Muscle layer of colon (tissue), 2 donors: ENCODE data around the gene PTBP3.

Experiments
- H3K27ac ChIP-seq: one replicate; pipeline ENCODE4 v1.7.0; 2013; ENCODE audit warnings: low read depth, mild to moderate bottlenecking, low read length, moderate library complexity
- H3K27me3 ChIP-seq, 2 donors: one replicate each; pipeline ENCODE4 v1.7.0; 2013; ENCODE audit warnings: low read length in 2 of 2, mild to moderate bottlenecking in 2 of 2; ENCODE audit not compliant: insufficient read depth in 2 of 2, control insufficient read depth in 1 of 2
- H3K36me3 ChIP-seq: one replicate; pipeline ENCODE4 v1.7.0; 2013; ENCODE audit warnings: mild to moderate bottlenecking, low read length; ENCODE audit not compliant: insufficient read depth
- H3K4me1 ChIP-seq: one replicate; pipeline ENCODE4 v1.7.0; 2013; ENCODE audit warnings: mild to moderate bottlenecking, low read length; ENCODE audit not compliant: insufficient read depth
- H3K4me3 ChIP-seq, 2 donors: one replicate each; pipeline ENCODE4 v1.7.0; 2013; ENCODE audit warnings: low read length in 2 of 2, low read depth in 1 of 2, mild to moderate bottlenecking in 1 of 2, moderate library complexity in 1 of 2
- H3K9ac ChIP-seq: one replicate; pipeline ENCODE4 v1.7.0; 2013; ENCODE audit warnings: low read length
- H3K9me3 ChIP-seq: one replicate; pipeline ENCODE4 v1.7.0; 2013; ENCODE audit warnings: mild to moderate bottlenecking, low read length
- donor health status: abdominal sarcoma.
- donor health status: Adenocarcinoma of cecum.

PTBP3 gene

GRCh38 chr9:112315331-112316257, 17.8 kb downstream of the PTBP3 start:
- H3K9me3 ChIP-seq = no peaks in the 10 kb centered on the region
- no peaks in the 10 kb centered on the region for H3K36me3 ChIP-seq
- H3K9ac ChIP-seq = no peak overlapping the region
- no peaks in the 10 kb centered on the region for H3K27me3 ChIP-seq
- H3K4me1 ChIP-seq = no peaks in the 10 kb centered on the region
- H3K27ac ChIP-seq = no peak overlapping the region
- H3K4me3 ChIP-seq = no peak overlapping the region

GRCh38 chr9:112312139-112312538, 21.3 kb downstream of the PTBP3 start:
- Histone ChIP-seq H3K9ac (no peak overlapping the region), H3K4me1 (no peaks in the 10 kb centered on the region), H3K27me3 (no peaks in the 10 kb centered on the region), H3K4me3 (no peak overlapping the region), H3K9me3 (no peaks in the 10 kb centered on the region), H3K36me3 (no peaks in the 10 kb centered on the region), H3K27ac (no peak overlapping the region)

- Histone ChIP-seq H3K9ac (no peak overlapping the region), H3K36me3 (no peaks in the 10 kb centered on the region), H3K27ac (no peak overlapping the region), H3K9me3 (no peaks in the 10 kb centered on the region), H3K27me3 (no peaks in the 10 kb centered on the region), H3K4me3 (no peak overlapping the region), H3K4me1 (no peaks in the 10 kb centered on the region)
Measured at GRCh38 chr9:112311497-112311896, 21.9 kb downstream of the PTBP3 start.

GRCh38 chr9:112310826-112311225, 22.6 kb downstream of the PTBP3 start:
- Histone ChIP-seq H3K9me3 (no peaks in the 10 kb centered on the region), H3K4me3 (no peak overlapping the region), H3K27me3 (no peaks in the 10 kb centered on the region), H3K36me3 (no peaks in the 10 kb centered on the region), H3K4me1 (no peaks in the 10 kb centered on the region), H3K27ac (no peak overlapping the region), H3K9ac (no peak overlapping the region)

- Histone ChIP-seq H3K4me1 (no peaks in the 10 kb centered on the region), H3K9ac (no peak overlapping the region), H3K9me3 (no peaks in the 10 kb centered on the region), H3K4me3 (no peak overlapping the region), H3K27ac (no peak overlapping the region), H3K27me3 (no peaks in the 10 kb centered on the region), H3K36me3 (no peaks in the 10 kb centered on the region)
Measured at GRCh38 chr9:112308588-112308987, 24.8 kb downstream of the PTBP3 start.

- Histone ChIP-seq H3K27ac (no peak overlapping the region), H3K4me3 (no peak overlapping the region), H3K27me3 (no peaks in the 10 kb centered on the region), H3K9me3 (no peaks in the 10 kb centered on the region), H3K36me3 (no peaks in the 10 kb centered on the region), H3K9ac (no peak overlapping the region), H3K4me1 (no peaks in the 10 kb centered on the region)
Measured at GRCh38 chr9:112301420-112301819, 32.0 kb downstream of the PTBP3 start.

GRCh38 chr9:112299514-112299913, 33.9 kb downstream of the PTBP3 start:
- no peaks in the 10 kb centered on the region for H3K36me3 ChIP-seq
- H3K27ac ChIP-seq = no peak overlapping the region
- no peak overlapping the region for H3K9ac ChIP-seq
- no peaks in the 10 kb centered on the region for H3K9me3 ChIP-seq
- no peaks in the 10 kb centered on the region for H3K4me1 ChIP-seq
- no peaks in the 10 kb centered on the region for H3K27me3 ChIP-seq
- H3K4me3 ChIP-seq = no peak overlapping the region

- Histone ChIP-seq H3K36me3 (no peaks in the 10 kb centered on the region), H3K4me1 (no peaks in the 10 kb centered on the region), H3K27ac (no peak overlapping the region), H3K27me3 (no peaks in the 10 kb centered on the region), H3K9ac (no peak overlapping the region), H3K4me3 (no peak overlapping the region), H3K9me3 (no peaks in the 10 kb centered on the region)
Measured at GRCh38 chr9:112296929-112297328, 36.5 kb downstream of the PTBP3 start.

GRCh38 chr9:112295174-112295573, 38.2 kb downstream of the PTBP3 start:
- Histone ChIP-seq H3K9ac (no peak overlapping the region), H3K4me3 (no peak overlapping the region), H3K9me3 (no peaks in the 10 kb centered on the region), H3K36me3 (no peaks in the 10 kb centered on the region), H3K27me3 (no peaks in the 10 kb centered on the region), H3K27ac (no peak overlapping the region), H3K4me1 (no peaks in the 10 kb centered on the region)

- Histone ChIP-seq H3K9ac (no peak overlapping the region), H3K36me3 (no peaks in the 10 kb centered on the region), H3K4me1 (no peaks in the 10 kb centered on the region), H3K27me3 (no peaks in the 10 kb centered on the region), H3K27ac (no peak overlapping the region), H3K4me3 (no peak overlapping the region), H3K9me3 (no peaks in the 10 kb centered on the region)
Measured at GRCh38 chr9:112288029-112288428, 45.4 kb downstream of the PTBP3 start.

GRCh38 chr9:112286926-112287325, 46.5 kb downstream of the PTBP3 start:
- no peak overlapping the region for H3K4me3 ChIP-seq
- no peaks in the 10 kb centered on the region for H3K9me3 ChIP-seq
- no peaks in the 10 kb centered on the region for H3K27me3 ChIP-seq
- no peak overlapping the region for H3K9ac ChIP-seq
- no peaks in the 10 kb centered on the region for H3K36me3 ChIP-seq
- no peaks in the 10 kb centered on the region for H3K4me1 ChIP-seq
- H3K27ac ChIP-seq = no peak overlapping the region

GRCh38 chr9:112285056-112285455, 48.4 kb downstream of the PTBP3 start:
- Histone ChIP-seq H3K9ac (no peak overlapping the region), H3K27ac (no peak overlapping the region), H3K9me3 (no peaks in the 10 kb centered on the region), H3K4me1 (no peaks in the 10 kb centered on the region), H3K4me3 (no peak overlapping the region), H3K36me3 (no peaks in the 10 kb centered on the region), H3K27me3 (no peaks in the 10 kb centered on the region)
